Gastrocnemius medialis (tissue), 4 donors: Measurements from ENCODE around the gene RSAD2. TPM values are rescaled to one million over a fixed set of nuclear protein-coding genes. Genes with fewer than 3 reads are reported as not detected.

Experiments
- ATAC-seq, 2 donors: fragments of 150-250 bp; one replicate each; pipeline ENCODE4 v1.9.1; 2016
- DNase-seq, 2 donors: peaks; one replicate each; pipeline ENCODE4 v3.0.0-alpha.2; 2019
- H3K27ac ChIP-seq, 4 donors: fragments of 200-600 bp; sonication (generic); 1 replicate in 1 of 4; 2 replicates in 3 of 4; pipeline ENCODE4 v1.5.1; 2016 to 2018; ENCODE audit warnings: mild to moderate bottlenecking in 2 of 4, moderate library complexity in 1 of 4
- H3K27me3 ChIP-seq, 3 donors: fragments of 200-600 bp; sonication (generic) in 2 of 3; 1 replicate in 1 of 3; 2 replicates in 2 of 3; pipeline versions ENCODE4 v1.5.1 to v1.6.0; 2016 to 2019; ENCODE audit warnings: mild to moderate bottlenecking in 1 of 3, moderate library complexity in 1 of 3
- H3K36me3 ChIP-seq, 2 donors: fragments of 200-600 bp; sonication (generic) in 1 of 2; one replicate each; pipeline ENCODE4 v1.5.1; 2017 to 2018
- H3K4me1 ChIP-seq, 2 donors: fragments of 200-600 bp; sonication (generic) in 1 of 2; one replicate each; pipeline ENCODE4 v1.5.1; 2016 to 2017; ENCODE audit warnings: mild to moderate bottlenecking in 2 of 2
- H3K4me3 ChIP-seq, 4 donors: fragments of 200-600 bp; sonication (generic) in 3 of 4; 1 replicate in 1 of 4; 2 replicates in 3 of 4; pipeline ENCODE4 v1.5.1; 2016 to 2019; ENCODE audit warnings: mild to moderate bottlenecking in 2 of 4
- H3K9me3 ChIP-seq, 3 donors: fragments of 200-600 bp; sonication (generic) in 2 of 3; 1 replicate in 1 of 3; 2 replicates in 2 of 3; pipeline ENCODE4 v1.5.1; 2016 to 2019
- POLR2A ChIP-seq, 2 donors: fragments of 450-650 bp; IDR thresholded peaks; one replicate each; pipeline ENCODE4 v1.6.1; 2017; ENCODE audit warnings: antibody characterized with exemption in 2 of 2, mild to moderate bottlenecking in 2 of 2, moderate library complexity in 2 of 2
- in situ Hi-C, 4 donors: fragments of 200-750 bp; cut with MboI; loops; one replicate each; pipeline versions ENCODE4 v1.15.0 to v1.8.0; 2017; ENCODE audit warnings: low sequenced_read_pairs in 4 of 4
- intact Hi-C: fragments of 100-400 bp; cut with DNase I; formaldehyde crosslinking; loops from one replicate; pipeline ENCODE4 v1.15.1; 2023; ENCODE audit warnings: low total_unique reads
- total RNA-seq, 4 donors: library from RNA; depleted of rRNA; stranded (reverse); fragments of >200 nt; gene quantifications; one replicate each; pipeline versions ENCODE4 v1.1.0 to v1.2.3, GENCODE V29; 2016
- TF ChIP-seq, protein P1 (sequence below), 5 experiments: fragments of 450-650 bp in 3 of 5; fragments of 200-600 bp in 2 of 5; sonication (generic) in 2 of 5; IDR thresholded peaks in 4 of 5; conservative IDR thresholded peaks in 1 of 5; 1 replicate in 4 of 5; 2 replicates in 1 of 5; pipeline ENCODE4 v1.5.1; 2016 to 2019; ENCODE audit warnings: antibody characterized with exemption in 5 of 5, mild to moderate bottlenecking in 3 of 5, moderate library complexity in 3 of 5

Gene RSAD2
- total RNA-seq, 4 donors from 2014 or later: 1.2 to 4.2 (median 2.9) TPM

GRCh38 chr2:6872394-6872793 is 5.2 kb upstream of the RSAD2 start:
- H3K27ac ChIP-seq: no peak overlapping the region
- DNase-seq: no peak
- H3K27me3 ChIP-seq: no peaks in the 10 kb centered on the region
- no peak overlapping the region for H3K4me3 ChIP-seq
- no peaks in the 10 kb centered on the region for H3K36me3 ChIP-seq
- peaks cover 0 to under 1% of the 10 kb centered on the region in 2 donors for H3K4me1 ChIP-seq
- in situ Hi-C loops: no loop called here
- no peak for ATAC-seq
- no peak for TF ChIP-seq POLR2A (IDR thresholded peaks at IDR 0.05)
- TF ChIP-seq, protein P1, sequence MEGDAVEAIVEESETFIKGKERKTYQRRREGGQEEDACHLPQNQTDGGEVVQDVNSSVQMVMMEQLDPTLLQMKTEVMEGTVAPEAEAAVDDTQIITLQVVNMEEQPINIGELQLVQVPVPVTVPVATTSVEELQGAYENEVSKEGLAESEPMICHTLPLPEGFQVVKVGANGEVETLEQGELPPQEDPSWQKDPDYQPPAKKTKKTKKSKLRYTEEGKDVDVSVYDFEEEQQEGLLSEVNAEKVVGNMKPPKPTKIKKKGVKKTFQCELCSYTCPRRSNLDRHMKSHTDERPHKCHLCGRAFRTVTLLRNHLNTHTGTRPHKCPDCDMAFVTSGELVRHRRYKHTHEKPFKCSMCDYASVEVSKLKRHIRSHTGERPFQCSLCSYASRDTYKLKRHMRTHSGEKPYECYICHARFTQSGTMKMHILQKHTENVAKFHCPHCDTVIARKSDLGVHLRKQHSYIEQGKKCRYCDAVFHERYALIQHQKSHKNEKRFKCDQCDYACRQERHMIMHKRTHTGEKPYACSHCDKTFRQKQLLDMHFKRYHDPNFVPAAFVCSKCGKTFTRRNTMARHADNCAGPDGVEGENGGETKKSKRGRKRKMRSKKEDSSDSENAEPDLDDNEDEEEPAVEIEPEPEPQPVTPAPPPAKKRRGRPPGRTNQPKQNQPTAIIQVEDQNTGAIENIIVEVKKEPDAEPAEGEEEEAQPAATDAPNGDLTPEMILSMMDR (IDR thresholded peaks at IDR 0.05 in 4 of 5, conservative IDR thresholded peaks at IDR 0.05 in 1 of 5): no peak
- no peaks in the 10 kb centered on the region for H3K9me3 ChIP-seq
- intact Hi-C loops: no loop called here

GRCh38 chr2:6874032-6874431 is 3.5 kb upstream of the RSAD2 start:
- no peak overlapping the region for H3K27ac ChIP-seq
- H3K36me3 ChIP-seq: no peaks in the 10 kb centered on the region
- ATAC-seq (no peak), DNase-seq (no peak)
- intact Hi-C loops (no loop called here), in situ Hi-C loops (no loop called here)
- no peaks in the 10 kb centered on the region for H3K4me1 ChIP-seq
- no peaks in the 10 kb centered on the region for H3K9me3 ChIP-seq
- TF ChIP-seq, protein P1 (IDR thresholded peaks at IDR 0.05 in 4 of 5, conservative IDR thresholded peaks at IDR 0.05 in 1 of 5): no peak
- TF ChIP-seq POLR2A (IDR thresholded peaks at IDR 0.05): no peak
- H3K27me3 ChIP-seq: no peaks in the 10 kb centered on the region
- H3K4me3 ChIP-seq: no peak overlapping the region

- DNase-seq: no peak
- H3K27me3 ChIP-seq: no peaks in the 10 kb centered on the region
- TF ChIP-seq, protein P1 (IDR thresholded peaks at IDR 0.05 in 4 of 5, conservative IDR thresholded peaks at IDR 0.05 in 1 of 5): no peak
- no peak for TF ChIP-seq POLR2A (IDR thresholded peaks at IDR 0.05)
- H3K27ac ChIP-seq: no peak overlapping the region
- in situ Hi-C loops: no loop called here
- H3K36me3 ChIP-seq: no peaks in the 10 kb centered on the region
- intact Hi-C loops: no loop called here
- H3K4me3 ChIP-seq: no peak overlapping the region
- ATAC-seq: no peak
- H3K4me1 ChIP-seq: peaks cover 3 to 14% of the 10 kb centered on the region in 2 donors
- H3K9me3 ChIP-seq: no peaks in the 10 kb centered on the region
Observed at GRCh38 chr2:6876309-6876708, 1.3 kb upstream of the RSAD2 start.

- peaks cover 16 to 27% of the 10 kb centered on the region in 2 donors for H3K4me1 ChIP-seq
- H3K4me3 ChIP-seq: peak overlapping the region in 2 of 4 donors; percentile 63 to 75
- in situ Hi-C loops (no loop called here), intact Hi-C loops (no loop called here)
- ATAC-seq (no peak), DNase-seq (no peak)
- H3K9me3 ChIP-seq: no peaks in the 10 kb centered on the region
- no peaks in the 10 kb centered on the region for H3K36me3 ChIP-seq
- H3K27me3 ChIP-seq: no peaks in the 10 kb centered on the region
- TF ChIP-seq, protein P1 (IDR thresholded peaks at IDR 0.05 in 4 of 5, conservative IDR thresholded peaks at IDR 0.05 in 1 of 5): no peak
- peak overlapping the region in 2 of 4 donors; percentile 18 to 63 for H3K27ac ChIP-seq
Observed at GRCh38 chr2:6878549-6878948, 972 bp downstream of the RSAD2 start.

DNA sequence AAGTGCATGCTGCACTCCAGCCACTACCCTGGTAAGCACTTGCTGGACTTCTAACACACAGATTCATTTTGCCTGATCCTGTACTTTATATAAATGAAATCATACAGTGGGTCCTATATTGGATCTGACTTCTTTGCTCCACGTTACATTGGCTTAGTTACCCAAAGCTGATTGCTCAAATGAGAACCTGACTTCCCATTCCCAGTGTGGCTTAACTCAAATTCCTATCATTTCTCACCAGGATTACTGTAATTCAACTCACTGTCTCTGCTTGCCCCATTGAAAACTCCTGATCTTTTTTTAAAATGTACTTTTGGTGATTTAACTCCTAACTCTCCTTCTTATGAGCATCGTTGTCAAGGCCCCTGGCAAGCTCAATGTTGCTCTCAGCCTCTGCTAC is 1.4 kb downstream of the RSAD2 start:
- no peak for ATAC-seq
- H3K27ac ChIP-seq: peak overlapping the region in 1 of 4 donors; percentile 18
- DNase-seq: no peak
- peak overlapping the region in 1 of 4 donors; percentile 63 for H3K4me3 ChIP-seq
- in situ Hi-C loops: no loop called here
- no peaks in the 10 kb centered on the region for H3K27me3 ChIP-seq
- H3K9me3 ChIP-seq: no peaks in the 10 kb centered on the region
- intact Hi-C loops: no loop called here
- TF ChIP-seq POLR2A (IDR thresholded peaks at IDR 0.05): no peak
- TF ChIP-seq, protein P1 (IDR thresholded peaks at IDR 0.05 in 4 of 5, conservative IDR thresholded peaks at IDR 0.05 in 1 of 5): no peak
- peaks cover 21 to 32% of the 10 kb centered on the region in 2 donors for H3K4me1 ChIP-seq
- H3K36me3 ChIP-seq: no peaks in the 10 kb centered on the region
